ENCODE results near the gene BTN1A1.
"Not testable (repeated sequence)": the region's sequence is repeated elsewhere in the genome, so short reads cannot be mapped to it uniquely, and the experiment has no call there.

Gene BTN1A1

DNA sequence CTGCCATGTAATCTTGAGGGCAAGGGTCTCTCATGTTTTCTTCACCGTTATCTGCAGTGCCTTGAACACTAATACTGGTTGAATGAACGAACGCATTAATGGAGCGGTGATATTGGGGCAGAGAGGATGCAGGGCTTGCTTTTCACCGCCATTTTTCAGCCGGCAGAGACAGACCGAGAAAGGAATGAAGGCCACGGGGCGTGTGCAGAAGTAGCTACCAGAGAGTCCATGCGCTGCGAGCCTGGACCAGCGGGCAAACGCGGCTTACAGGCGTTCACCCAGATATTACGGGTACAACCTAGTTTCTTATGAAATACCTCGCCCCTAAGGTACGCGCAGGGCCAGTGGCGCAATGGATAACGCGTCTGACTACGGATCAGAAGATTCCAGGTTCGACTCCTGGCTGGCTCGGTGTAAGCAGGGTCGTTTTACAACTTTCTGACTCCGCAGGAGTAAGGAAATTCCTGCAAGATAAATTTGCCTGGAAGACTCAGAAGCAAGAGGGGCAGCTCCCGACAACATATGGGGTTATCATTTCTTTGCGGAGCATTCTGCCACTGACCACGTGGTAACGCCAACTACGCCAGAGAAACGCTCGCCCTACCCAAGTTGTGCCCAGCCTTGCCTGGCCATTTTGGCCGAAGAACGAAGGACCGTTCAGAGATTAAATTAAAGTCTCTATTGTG is 37.2 kb downstream of the BTN1A1 start:
- DNase-seq (ENCODE audit: low read depth in 2 of 2): peak; percentile 91 to 94

DNA sequence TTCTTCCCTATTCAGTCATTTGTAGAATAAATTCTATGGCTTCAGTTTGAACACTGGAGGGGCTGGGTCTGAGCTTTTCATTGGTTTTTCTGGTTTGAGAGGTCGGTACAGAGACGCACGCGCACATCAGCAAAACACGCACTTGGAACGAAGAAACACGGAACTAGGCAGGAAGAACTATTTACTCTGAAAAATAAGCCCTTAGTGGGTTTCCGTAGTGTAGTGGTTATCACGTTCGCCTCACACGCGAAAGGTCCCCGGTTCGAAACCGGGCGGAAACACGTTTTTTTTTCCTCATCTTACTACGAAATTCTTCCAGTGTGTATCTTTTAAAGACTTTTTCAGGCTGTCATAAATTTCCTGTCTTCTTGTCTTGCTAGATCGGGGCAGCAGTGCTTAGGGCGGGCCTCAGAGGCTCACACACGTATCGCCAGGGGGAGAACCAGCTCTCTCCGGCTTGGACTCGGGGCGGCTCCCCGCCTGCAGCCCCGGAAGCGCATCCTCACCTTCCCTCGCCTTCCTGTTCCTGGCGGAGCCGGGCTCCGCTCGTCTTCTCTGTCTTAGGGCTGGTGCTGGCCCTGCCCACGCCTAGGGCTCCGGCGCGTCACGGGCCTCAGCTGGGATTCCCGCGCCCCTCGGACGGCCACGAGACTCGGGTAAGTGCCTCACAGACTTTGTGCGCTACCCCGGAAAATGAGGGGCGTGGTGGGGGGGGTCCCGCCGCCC is 37.9 kb downstream of the BTN1A1 start, which contains the start of gene HMGN4:
HMGN4 (plus strand) TSS at position 521 of the 726 bp plus-strand sequence. CDS start 6,841 bp downstream, outside the sequence.
- peak; percentile 72 to 73 for DNase-seq (ENCODE audit: low read depth in 2 of 2)

DNA sequence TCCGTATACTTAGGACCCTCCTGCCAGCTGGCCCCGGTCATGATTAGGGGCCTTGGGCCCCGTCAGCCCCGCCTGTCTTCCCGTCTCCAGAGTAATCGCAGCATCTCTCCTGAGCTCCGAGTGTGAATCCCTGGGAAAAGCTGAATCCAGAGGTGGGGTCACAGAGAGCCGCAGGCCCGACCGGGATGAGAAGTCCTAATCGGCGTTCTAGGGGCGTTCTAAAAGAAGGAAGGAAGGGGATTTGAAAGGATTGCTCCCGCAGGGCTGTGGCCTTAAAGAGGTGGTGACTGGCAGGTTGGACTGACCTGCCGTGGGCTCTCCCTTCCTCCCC is 38.4 kb downstream of the BTN1A1 start:
- no peak for DNase-seq (ENCODE audit: low read depth in 2 of 2)

DNA sequence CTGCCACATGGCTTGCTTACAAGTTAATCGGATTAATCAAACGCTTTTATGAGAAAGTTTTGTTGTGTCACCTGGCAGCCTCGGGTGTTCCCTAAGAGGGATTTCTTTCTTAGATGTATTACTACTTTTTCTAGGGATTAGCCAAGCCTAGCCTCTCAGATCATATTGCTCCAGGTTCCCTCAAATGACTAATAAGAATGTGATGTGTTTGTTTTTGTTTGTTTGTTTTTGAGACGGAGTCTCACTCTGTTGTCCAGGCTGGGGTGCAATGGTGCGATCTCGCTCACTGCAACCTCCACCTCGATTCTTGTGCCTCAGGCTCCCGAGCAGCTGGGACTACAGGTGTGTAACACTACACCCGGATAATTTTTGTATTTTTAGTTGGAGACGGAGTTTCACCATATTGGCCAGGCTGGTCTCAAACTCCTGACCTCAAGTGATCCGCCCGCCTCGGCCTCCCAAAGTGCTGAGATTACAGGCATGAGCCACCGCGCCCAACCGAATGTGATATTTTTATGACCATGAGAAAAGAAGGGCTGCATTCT is 39.0 kb downstream of the BTN1A1 start:
- no peak for DNase-seq (ENCODE audit: low read depth in 2 of 2)

DNA sequence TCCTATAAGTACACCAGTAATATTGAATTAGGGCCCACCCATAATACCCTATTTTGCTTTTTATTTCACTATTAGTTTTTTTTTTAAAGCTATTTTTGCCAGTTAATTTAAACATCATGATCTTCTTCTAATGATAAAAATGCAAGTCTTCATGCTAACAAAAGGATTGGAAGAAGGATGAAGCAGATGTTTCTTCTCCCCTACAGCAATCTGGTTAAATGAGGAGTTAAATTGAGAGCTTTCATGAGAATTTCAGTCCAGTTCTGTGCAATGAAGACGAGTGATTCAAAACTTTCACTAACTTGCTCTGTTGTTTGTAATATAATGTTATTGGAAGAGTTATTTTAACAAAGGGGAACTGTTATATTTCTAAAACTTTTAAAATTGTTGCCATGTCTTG is 41.5 kb downstream of the BTN1A1 start:
- no peak for DNase-seq (ENCODE audit: low read depth in 2 of 2)

DNA sequence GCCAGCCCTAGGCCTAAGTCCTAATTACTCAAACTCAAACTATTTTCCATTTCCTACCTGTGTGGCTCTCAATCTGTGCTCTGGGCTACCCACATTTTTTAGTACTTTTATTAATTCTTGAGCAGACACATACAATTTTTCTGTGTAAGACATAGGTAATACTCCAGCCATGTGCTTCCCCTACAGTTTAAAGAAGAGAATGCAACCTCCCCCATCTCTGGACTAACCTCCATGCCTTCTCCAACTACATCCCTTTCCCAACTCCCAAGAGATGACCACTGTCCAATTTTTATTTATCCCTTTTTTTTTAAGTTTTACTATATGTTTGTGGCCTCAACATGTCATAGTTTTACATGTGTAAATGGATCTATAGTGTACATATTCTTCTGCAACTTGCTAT is 43.9 kb downstream of the BTN1A1 start:
- DNase-seq (ENCODE audit: low read depth in 2 of 2): no peak

DNA sequence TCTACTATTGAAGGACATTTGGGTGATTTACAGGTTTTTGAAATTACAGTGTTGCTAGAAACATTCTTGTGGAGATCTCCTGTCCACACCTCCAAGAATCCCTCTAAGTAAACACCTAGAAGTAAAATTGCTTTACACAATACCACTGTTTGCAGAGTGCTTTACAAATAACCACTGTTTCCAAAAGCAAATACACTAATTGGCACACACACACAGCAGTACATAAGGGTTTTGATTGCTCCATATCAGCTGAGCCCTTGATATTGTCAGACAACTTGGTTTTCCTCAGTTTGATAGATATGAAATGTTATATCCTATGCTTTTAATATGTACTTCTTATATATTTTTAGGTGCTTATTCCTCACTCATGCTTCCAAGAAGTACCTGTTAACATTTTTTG is 44.4 kb downstream of the BTN1A1 start:
- no peak for DNase-seq (ENCODE audit: low read depth in 2 of 2)

DNA sequence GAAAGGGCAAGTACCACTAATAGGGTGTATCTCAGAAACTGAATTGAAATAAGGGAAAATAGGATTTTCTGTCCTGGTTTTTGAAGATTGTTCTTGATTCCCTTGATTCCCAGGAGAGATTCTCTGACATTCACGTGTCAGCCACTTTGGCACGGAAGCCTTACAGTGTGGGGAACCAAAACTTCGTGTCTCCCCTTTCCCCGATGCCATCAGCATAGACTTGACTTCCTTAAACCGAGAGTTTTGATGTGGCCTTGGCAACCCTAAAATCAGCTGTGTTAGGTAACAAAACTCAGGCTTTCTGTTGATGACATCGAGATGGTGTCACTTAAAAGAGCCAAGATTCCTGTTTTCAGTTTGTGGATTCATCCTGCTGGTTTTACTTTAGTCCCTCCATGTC is 45.5 kb downstream of the BTN1A1 start:
- no peak for DNase-seq (ENCODE audit: low read depth in 2 of 2)

DNA sequence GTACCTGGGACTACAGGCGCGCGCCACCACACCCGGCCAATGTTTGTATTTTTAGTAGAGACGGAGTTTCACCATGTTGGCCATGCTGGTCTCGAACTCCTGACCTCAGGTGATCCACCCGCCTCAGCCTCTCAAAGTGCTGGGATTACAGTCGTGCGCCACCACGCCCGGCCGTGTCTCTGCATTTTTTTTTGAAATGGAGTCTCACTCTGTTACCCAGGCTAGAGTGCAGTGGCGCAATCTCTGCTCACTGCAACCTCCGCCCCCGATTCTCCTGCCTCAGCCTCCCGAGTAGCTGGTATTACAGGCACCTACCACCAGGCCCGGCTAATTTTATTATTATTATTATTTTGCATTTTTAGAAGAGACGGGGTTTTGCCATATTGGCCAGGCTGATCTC is 47.3 kb downstream of the BTN1A1 start:
- not testable (repeated sequence) for DNase-seq (ENCODE audit: low read depth in 2 of 2)

DNA sequence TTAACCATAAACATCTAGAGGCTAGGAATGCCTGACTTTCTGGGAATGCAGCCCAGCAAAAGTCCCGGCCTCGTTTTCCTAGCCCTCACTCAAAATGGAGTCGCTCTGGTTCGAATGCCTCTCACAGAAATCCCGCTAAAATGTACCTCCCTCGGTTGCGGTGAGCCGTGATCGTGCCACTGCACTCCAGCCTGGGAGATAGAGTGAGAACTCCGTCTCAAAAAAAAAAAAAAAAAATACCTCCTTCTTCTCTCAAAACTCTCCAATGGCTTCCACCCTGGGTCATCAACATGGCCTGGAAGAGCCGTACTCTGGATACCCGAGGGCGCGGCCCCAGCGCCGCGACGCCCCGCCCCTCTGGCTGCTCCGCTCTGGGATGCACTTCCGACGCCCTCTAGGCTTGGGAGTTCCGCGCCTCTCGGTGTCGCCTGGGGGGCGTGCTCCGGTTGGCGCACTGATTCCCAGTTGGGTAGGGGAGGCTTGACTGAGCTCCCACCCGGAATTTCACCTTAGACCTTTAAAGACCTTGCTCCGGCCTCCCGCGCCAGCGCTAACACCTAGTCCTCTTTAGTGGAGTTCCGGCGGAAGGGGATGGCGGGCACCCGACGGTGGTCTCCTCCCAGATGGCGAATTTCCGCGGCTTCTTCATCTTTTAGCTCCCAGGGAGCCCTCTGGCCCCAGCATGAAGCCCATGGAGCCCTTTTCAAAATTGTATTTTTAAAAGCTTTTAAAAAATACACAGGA is 50.3 kb downstream of the BTN1A1 start:
- DNase-seq (ENCODE audit: low read depth in 2 of 2): peak; percentile 46 to 60

DNA sequence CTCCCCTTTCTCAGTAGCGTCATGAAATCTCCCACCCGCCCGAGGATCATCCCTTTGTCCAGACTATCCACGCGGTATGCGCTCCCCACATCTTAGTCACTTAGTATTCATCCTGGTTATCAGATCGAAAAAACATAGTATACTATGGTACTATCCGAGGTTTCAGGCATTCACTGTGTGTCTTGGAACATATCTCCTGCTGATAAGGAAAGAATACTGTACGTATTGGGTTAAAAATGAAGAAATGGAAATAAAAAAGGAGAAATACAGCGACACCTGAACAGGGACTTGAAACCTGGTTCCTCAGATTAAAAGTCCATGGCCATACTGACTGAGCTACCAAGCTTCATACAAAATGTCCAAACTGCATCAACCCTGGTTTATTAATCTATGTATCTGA is 52.1 kb downstream of the BTN1A1 start:
- no peak for DNase-seq (ENCODE audit: low read depth in 2 of 2)

DNA sequence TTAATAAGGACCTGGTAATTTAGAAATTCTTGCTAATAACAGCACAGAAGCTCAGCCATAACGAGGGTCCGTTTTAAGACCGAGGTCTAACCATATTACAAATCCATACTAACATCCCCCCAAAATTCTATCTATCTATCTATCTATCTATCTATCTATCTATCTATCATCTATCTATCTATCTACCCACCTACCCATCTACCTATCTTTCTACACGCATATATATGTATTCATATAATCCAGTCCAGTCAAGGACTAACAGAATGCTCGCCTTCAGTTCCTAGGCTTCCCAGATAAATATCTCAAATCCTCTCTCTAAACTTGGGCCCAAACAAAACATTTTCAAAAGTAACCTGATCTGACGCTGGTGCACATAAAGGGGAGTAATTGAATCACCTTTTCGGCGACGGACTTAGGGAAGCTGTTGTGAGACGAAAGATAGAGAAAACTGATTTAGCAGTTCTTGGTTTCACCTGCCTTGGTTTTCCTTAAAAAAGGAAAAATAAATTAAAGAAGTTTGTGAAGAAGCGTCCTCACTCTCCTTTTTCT is 52.6 kb downstream of the BTN1A1 start:
- DNase-seq (ENCODE audit: low read depth in 2 of 2): no peak

DNA sequence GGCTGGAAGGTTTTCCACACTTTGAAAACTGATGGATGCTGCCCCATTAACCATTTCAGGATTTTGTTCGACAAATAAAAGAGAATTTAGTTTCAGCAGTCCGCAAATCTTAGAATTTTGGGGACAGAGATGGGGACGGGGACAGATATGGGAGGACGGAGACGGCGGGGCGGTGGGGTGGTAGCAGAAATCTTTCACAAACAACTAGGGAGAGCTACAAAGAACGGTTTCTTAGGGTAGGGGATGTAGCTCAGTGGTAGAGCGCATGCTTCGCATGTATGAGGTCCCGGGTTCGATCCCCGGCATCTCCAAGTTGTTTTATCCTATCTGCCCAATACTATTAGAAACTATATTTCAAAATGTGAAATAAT is 53.1 kb downstream of the BTN1A1 start:
- peak; percentile 64 to 75 for DNase-seq (ENCODE audit: low read depth in 2 of 2)

DNA sequence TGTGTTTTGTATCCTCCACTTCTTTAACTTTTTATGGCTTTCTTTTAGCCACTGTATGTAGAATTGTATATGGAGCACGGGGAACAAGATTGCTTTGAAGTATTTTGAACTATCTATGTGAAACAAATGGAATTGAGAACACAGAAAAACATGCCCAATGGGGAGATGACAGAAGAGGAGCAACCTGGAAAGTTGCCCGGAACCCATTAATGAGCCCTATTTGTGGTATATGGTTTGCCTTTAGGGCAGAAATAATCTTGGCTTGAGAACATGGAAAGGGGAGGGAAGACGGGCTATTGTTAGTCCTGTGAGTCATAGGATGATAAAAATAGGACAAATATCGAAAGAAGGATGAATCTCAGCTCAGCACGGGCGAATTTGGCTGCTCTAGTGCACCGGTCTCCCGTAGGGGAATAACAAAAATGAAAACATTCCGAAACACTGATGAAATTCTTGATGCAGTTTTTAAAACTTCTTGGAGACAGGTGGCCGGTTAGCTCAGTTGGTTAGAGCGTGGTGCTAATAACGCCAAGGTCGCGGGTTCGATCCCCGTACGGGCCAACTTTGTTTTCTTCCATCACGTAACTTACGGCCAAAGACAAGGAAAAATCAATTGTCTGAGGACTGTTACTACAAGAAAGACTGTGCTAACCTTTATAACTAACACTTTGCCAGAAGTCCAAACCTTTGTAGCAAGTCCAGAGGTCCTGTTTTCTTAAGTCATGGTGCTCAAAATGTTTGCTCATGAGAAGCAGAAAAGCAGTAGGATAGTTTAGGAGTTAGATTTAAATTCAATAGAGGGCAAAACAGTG is 53.7 kb downstream of the BTN1A1 start:
- peak; percentile 66 to 75 for DNase-seq (ENCODE audit: low read depth in 2 of 2)

DNA sequence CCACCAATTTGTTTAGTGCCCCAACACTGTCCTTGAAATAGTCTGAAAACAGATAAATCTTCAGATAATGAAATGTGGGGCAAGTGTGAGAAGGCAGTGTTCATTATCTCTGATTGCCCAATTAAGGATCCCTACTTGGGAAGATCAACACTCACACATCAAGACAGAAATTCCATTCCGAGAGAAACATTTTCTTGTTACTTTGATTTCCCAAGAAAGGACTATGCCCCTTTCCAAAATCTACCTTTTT is 54.3 kb downstream of the BTN1A1 start:
- no peak for DNase-seq (ENCODE audit: low read depth in 2 of 2)

DNA sequence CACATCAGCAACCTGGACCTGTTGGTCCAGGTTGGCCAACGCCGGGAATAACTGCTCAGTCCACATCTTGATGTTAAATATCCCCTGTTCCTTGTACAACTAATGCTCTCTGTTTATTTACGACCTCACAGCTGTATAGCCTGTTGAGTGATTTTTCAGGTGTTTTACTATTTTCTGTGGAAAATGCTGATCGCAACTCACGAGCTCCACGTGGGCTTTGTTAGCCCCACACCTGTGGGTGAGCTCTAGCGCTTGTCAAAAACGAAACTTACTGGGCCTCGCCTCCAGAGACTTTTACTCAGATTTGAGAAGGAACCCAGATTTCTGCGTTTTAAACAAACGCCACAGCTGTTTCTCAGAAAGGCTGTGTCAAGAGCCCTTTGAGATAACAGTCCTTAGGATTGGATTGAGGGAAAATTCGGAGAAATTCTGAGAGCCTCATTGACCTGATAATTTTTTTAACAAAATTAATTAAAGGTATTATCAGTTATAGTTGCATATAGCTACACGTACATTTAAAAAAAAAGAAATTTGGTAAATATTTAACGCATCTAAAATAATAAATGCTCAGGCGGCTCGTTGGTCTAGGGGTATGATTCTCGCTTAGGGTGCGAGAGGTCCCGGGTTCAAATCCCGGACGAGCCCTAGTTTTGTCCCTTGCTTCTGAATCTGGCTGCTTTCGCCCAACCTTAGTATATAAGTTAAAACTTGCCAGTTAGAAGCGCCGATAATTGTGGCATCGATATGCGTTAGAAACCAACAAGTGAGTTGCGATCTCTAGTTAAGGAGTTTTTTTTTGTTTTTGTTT is 54.8 kb downstream of the BTN1A1 start:
- DNase-seq (ENCODE audit: low read depth in 2 of 2): peak in 1 of 2 experiments; percentile 64

DNA sequence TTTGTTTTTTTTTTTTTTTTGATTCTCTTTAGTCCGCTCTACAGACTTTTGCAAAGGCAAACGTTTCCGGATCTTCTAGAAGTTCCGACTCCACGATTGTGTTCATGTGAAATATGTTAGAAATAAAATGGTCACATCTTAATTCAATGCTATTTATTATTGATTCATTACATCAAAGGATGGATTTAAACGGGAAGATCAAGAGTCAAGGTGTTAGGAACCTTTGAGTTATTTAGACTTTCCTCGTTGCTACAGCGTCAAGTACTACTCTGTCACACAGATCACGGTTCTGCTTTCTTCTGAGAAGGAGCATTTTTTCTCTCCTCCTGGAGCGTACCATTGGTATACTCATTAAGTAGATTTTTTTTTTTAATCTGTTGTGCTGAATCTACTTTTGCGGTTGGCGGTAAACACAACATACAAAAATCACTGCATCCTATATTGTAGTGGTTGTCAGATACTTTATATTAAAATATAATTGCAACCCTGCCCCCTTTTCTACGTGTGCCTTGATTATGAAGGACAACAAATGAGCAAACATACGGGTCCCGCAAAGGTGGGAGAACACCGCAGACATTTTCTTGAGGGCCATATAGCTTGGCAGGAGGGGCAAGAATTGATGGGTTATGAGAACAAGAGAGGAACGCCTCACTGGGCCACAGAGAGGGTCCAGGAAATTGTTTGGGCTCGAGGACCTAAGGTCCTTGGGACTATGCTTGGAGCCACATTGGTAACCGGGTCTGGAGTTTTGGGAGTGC is 55.6 kb downstream of the BTN1A1 start:
- no peak for DNase-seq (ENCODE audit: low read depth in 2 of 2)

DNA sequence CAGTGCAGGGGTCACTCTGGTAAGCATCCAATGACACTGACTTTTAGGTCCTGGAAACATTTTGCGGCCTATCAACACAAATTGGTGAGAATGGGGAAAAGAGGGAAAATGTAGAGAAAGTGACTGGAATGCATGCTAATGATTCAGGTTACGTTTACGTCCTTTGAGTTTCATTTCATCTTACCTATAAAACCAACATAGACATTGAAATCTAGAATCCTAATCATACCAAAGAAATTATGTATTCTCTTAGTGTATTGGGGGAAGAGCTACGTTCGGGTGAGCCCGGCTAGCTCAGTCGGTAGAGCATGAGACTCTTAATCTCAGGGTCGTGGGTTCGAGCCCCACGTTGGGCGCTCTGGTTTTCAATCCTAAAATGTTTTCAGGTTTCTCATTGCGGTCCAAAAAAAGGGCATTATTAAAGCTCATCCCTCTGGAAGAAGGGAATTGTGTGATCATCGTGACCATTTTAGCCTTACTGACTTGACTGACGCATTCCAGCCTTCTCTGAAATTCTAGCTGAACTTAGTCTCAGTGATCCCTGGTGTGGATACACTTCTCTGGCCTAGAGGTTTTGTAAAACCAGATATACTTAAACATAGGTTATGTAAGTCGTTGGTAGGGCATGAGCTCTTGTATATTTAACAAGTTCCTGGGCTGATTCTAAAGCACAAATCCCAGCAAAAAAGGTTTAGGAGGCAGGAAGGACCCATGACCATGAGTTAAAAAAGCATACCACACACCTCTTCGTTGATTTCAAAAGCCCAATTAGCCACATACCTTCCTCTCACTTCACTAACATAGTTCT is 56.4 kb downstream of the BTN1A1 start:
- DNase-seq (ENCODE audit: low read depth in 2 of 2): no peak
